Endothelial cell of umbilical vein (primary cell): ENCODE measurements around the gene CACNG8. TPM values are rescaled to one million over a fixed set of nuclear protein-coding genes. Genes with fewer than 3 reads are reported as not detected.

Experiments
- BruUV-seq: library from RNA; stranded (reverse); fragments of 400-500 nt; replicated peaks from 2 replicates; lab custom pipeline; 2021; lab: Mats Ljungman, UMichigan
- CTCF ChIA-PET: fragments of 300-600, 350-600 bp; sonication (Branson Sonifier 250); formaldehyde crosslinking; loops from one replicate; lab custom pipeline; 2021; ENCODE audit warnings: antibody characterized with exemption, inconsistent platforms; lab: Charles Lee
- POLR2A ChIA-PET: fragments of 300-600, 350-600 bp; sonication (Branson Sonifier 250); formaldehyde crosslinking; loops from one replicate; lab custom pipeline; 2021; ENCODE audit warnings: antibody characterized with exemption, inconsistent platforms; lab: Charles Lee
- DNase-seq: peaks from one replicate; pipeline ENCODE4 v3.0.0-alpha.2; 2011; ENCODE audit warnings: low read depth, low spot score
- FAIRE-seq: peaks from 2 replicates; lab custom pipeline; 2011; peaks lifted over from hg19 to GRCh38; lab: Jason Lieb, UNC
- H2AFZ ChIP-seq: 2 replicates; pipeline ENCODE4 v1.6.0; 2012; ENCODE audit warnings: low read depth, low read length, control low read depth, inconsistent platforms
- H3K27ac ChIP-seq: 2 replicates; pipeline ENCODE4 v1.5.1; 2011; ENCODE audit warnings: low read depth, mild to moderate bottlenecking, control low read depth, low read length, moderate library complexity; ENCODE audit not compliant: insufficient read depth
- H3K27me3 ChIP-seq, 2 experiments: 2 replicates each; pipeline versions ENCODE4 v1.6.0 to v1.6.1; 2011; ENCODE audit warnings: low read length in 2 of 2, mixed read lengths in 1 of 2; ENCODE audit not compliant: control insufficient read depth in 2 of 2, insufficient read depth in 2 of 2
- H3K36me3 ChIP-seq, 2 experiments: 2 replicates in 1 of 2; 3 replicates in 1 of 2; pipeline ENCODE4 v1.5.1; 2011; ENCODE audit warnings: low read length in 2 of 2, mild to moderate bottlenecking in 1 of 2, moderate library complexity in 1 of 2; ENCODE audit not compliant: control insufficient read depth in 2 of 2, insufficient read depth in 2 of 2; ENCODE audit errors: extremely low read depth in 1 of 2
- H3K4me1 ChIP-seq: 3 replicates; pipeline ENCODE4 v1.5.1; 2011; ENCODE audit warnings: mild to moderate bottlenecking, low read length; ENCODE audit not compliant: control insufficient read depth, insufficient read depth; ENCODE audit errors: extremely low read depth
- H3K4me2 ChIP-seq: 2 replicates; pipeline ENCODE4 v1.6.1; 2011; ENCODE audit warnings: low read length, control low read depth, mixed read lengths; ENCODE audit not compliant: insufficient read depth
- H3K4me3 ChIP-seq, 3 experiments: fragments of 200-600 bp in 1 of 3; sonication (generic), shearing (Covaris generic) in 1 of 3; replicated peaks in 1 of 3; 2 replicates each; pipeline ENCODE4 v1.5.1; 2011 to 2016; ENCODE audit warnings: control low read depth in 3 of 3, low read length in 3 of 3, mild to moderate bottlenecking in 2 of 3, inconsistent platforms in 1 of 3, low read depth in 1 of 3, moderate library complexity in 1 of 3; ENCODE audit not compliant: insufficient read depth in 1 of 3
- H3K79me2 ChIP-seq: 2 replicates; pipeline ENCODE4 v1.6.0; 2012; ENCODE audit warnings: low read length, inconsistent platforms; ENCODE audit not compliant: control insufficient read depth, insufficient read depth
- H3K9ac ChIP-seq: replicated peaks from 2 replicates; pipeline ENCODE3; 2011; ENCODE audit warnings: low read length, control low read depth; ENCODE audit not compliant: insufficient read depth; ENCODE audit errors: extremely low read depth
- H3K9me1 ChIP-seq: replicated peaks from 3 replicates; pipeline ENCODE4 v1.6.0; 2011; ENCODE audit warnings: mild to moderate bottlenecking, low read length; ENCODE audit not compliant: control insufficient read depth, insufficient read depth; ENCODE audit errors: extremely low read depth
- H3K9me3 ChIP-seq: replicated peaks from 2 replicates; pipeline ENCODE4 v1.5.1; 2012; ENCODE audit warnings: low read length, inconsistent platforms; ENCODE audit not compliant: control insufficient read depth, insufficient read depth
- H4K20me1 ChIP-seq: replicated peaks from 2 replicates; pipeline ENCODE3; 2011; ENCODE audit warnings: mild to moderate bottlenecking, low read length; ENCODE audit not compliant: control insufficient read depth, insufficient read depth; ENCODE audit errors: extremely low read depth
- EZH2 ChIP-seq: IDR thresholded peaks from 2 replicates; pipeline ENCODE4 v1.6.1; 2012; ENCODE audit warnings: borderline replicate concordance, low read depth, mild to moderate bottlenecking, moderate library complexity, low read length, inconsistent platforms; ENCODE audit not compliant: severe bottlenecking
- FOS ChIP-seq: IDR thresholded peaks from 2 replicates; pipeline ENCODE4 v1.6.1; 2011; ENCODE audit warnings: mild to moderate bottlenecking, low read length, moderate library complexity, borderline replicate concordance; ENCODE audit not compliant: insufficient read depth
- GATA2 ChIP-seq: IDR thresholded peaks from 2 replicates; pipeline ENCODE4 v1.7.0; 2011; ENCODE audit warnings: low read depth, mild to moderate bottlenecking, moderate library complexity, mixed read lengths, low read length; ENCODE audit not compliant: insufficient read length, insufficient read depth
- JUN ChIP-seq: IDR thresholded peaks from 2 replicates; pipeline ENCODE4 v1.6.1; 2011; ENCODE audit warnings: borderline replicate concordance, low read depth; ENCODE audit not compliant: insufficient read length, insufficient read depth
- MYC ChIP-seq: IDR thresholded peaks from one replicate; pipeline ENCODE4 v1.6.1; 2011; ENCODE audit warnings: mild to moderate bottlenecking, low read depth, low read length
- POLR2A ChIP-seq: IDR thresholded peaks from 2 replicates; pipeline ENCODE4 v1.6.1; 2012; ENCODE audit warnings: low read depth, mild to moderate bottlenecking, control low read depth, low read length
- POLR2AphosphoS5 ChIP-seq: IDR thresholded peaks from 2 replicates; pipeline ENCODE4 v1.6.1; 2012; ENCODE audit warnings: low read depth, mild to moderate bottlenecking, control low read depth, low read length, moderate library complexity; ENCODE audit not compliant: insufficient read depth
- dilution Hi-C: fragments of 300-500 bp; cut with MboI; formaldehyde crosslinking; loops from one replicate; pipeline ENCODE4 v1.15.0; 2019; ENCODE audit warnings: low sequenced_read_pairs; ENCODE audit not compliant: extremely low pct_ligation_motif_present
- intact Hi-C: fragments of 100-400 bp; cut with micrococcal nuclease; formaldehyde crosslinking; loops from one replicate; pipeline ENCODE4 v1.10.0; 2022
- polyA plus RNA-seq, 4 experiments: library from polyadenylated mRNA; depleted of rRNA in 3 of 4; stranded (reverse) in 3 of 4; unstranded in 1 of 4; fragments of >200 nt; gene quantifications; 2 replicates each; pipeline versions ENCODE4 v1.2.1 to v1.2.3, GENCODE V29; 2011 to 2012; ENCODE audit warnings: missing spikeins in 1 of 4
- total RNA-seq: library from RNA; stranded (reverse); gene quantifications from 2 replicates; pipeline ENCODE4 v1.2.3, GENCODE V29; 2021
- TF ChIP-seq, protein P1 (sequence below), 2 donors: IDR thresholded peaks; 1 replicate in 1 of 2; 2 replicates in 1 of 2; pipeline ENCODE4 v1.5.1; 2011; ENCODE audit warnings: low read length in 2 of 2, mild to moderate bottlenecking in 2 of 2, moderate library complexity in 2 of 2, control low read depth in 1 of 2, inconsistent platforms in 1 of 2, low read depth in 1 of 2; ENCODE audit not compliant: insufficient read depth in 1 of 2; ENCODE audit errors: extremely low read depth in 1 of 2
- TF ChIP-seq, protein P2 (sequence below): IDR thresholded peaks from 2 replicates; pipeline ENCODE4 v1.6.1; 2011; ENCODE audit not compliant: insufficient read depth, insufficient read length

CACNG8 gene
- total and polyA plus RNA-seq, 2 donors (not counting 3 experiments of a cell fraction or from before 2014, with no cell fraction given): 0.18 to 1.7 TPM

DNA sequence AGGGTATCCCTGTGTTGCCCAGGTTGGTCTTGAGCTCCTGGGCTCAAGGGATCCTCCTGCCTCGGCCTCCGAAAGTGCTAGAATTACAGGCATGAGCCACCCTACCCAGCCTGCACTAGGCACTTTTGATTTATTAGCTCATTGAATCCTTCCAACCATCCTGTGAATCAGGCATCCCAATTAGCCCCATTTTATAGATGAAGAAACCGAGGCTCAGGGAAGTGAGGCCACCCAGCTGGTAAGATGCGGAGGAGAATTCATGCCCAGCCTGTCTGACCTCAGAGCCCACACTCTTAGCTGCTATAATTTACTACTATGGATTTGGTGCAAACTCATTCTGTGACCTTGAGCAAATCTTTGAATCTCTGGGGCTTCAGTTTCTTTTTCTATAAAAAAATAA lies 17.8 kb upstream of the CACNG8 start:
- DNase-seq (no peak), FAIRE-seq (no peak)
- Histone ChIP-seq H3K27ac (no peak overlapping the region), H3K9me3 (no peaks in the 10 kb centered on the region), H3K9ac (no peak overlapping the region), H3K9me1 (no peaks in the 10 kb centered on the region), H2AFZ (no peak overlapping the region), H3K4me1 (no peaks in the 10 kb centered on the region), H3K27me3 (peaks cover 11 to 30% of the 10 kb centered on the region in 2 experiments), H3K79me2 (no peaks in the 10 kb centered on the region), H3K4me3 (no peak overlapping the region), H3K4me2 (no peak overlapping the region), H3K36me3 (no peaks in the 10 kb centered on the region), H4K20me1 (no peaks in the 10 kb centered on the region)
- dilution Hi-C loops: no loop called here
- ChIA-PET CTCF (interaction anchor here (1.7 kb wide), 1 partner anchor 79 kb away, joined by 6 read pairs; no protein-coding TSS in a partner anchor), POLR2A (no interaction called here)
- TF ChIP-seq POLR2AphosphoS5: no peak
- TF ChIP-seq FOS: no peak
- TF ChIP-seq EZH2: no peak
- TF ChIP-seq, protein P1, sequence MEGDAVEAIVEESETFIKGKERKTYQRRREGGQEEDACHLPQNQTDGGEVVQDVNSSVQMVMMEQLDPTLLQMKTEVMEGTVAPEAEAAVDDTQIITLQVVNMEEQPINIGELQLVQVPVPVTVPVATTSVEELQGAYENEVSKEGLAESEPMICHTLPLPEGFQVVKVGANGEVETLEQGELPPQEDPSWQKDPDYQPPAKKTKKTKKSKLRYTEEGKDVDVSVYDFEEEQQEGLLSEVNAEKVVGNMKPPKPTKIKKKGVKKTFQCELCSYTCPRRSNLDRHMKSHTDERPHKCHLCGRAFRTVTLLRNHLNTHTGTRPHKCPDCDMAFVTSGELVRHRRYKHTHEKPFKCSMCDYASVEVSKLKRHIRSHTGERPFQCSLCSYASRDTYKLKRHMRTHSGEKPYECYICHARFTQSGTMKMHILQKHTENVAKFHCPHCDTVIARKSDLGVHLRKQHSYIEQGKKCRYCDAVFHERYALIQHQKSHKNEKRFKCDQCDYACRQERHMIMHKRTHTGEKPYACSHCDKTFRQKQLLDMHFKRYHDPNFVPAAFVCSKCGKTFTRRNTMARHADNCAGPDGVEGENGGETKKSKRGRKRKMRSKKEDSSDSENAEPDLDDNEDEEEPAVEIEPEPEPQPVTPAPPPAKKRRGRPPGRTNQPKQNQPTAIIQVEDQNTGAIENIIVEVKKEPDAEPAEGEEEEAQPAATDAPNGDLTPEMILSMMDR (IDR thresholded peaks at IDR 0.05; ENCODE audit: extremely low read depth in 1 of 2, insufficient read depth in 1 of 2, low read depth in 1 of 2, low read length in 2 of 2): no peak
- TF ChIP-seq JUN: no peak
- no peak for TF ChIP-seq MYC
- no peak for TF ChIP-seq GATA2
- TF ChIP-seq, protein P2, sequence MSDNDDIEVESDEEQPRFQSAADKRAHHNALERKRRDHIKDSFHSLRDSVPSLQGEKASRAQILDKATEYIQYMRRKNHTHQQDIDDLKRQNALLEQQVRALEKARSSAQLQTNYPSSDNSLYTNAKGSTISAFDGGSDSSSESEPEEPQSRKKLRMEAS: no peak
- TF ChIP-seq POLR2A: no peak
- no TSS peak for BruUV-seq
- intact Hi-C loops: no loop called here
